Measurements from ENCODE around the gene KCNQ1.

The KCNQ1 gene

GRCh38 chr11:2805388-2806056 lies 360.7 kb downstream of the KCNQ1 start:
- peak; percentile 57 for DNase-seq

- DNase-seq, result no peak
Measured at GRCh38 chr11:2806351-2807024, 361.7 kb downstream of the KCNQ1 start.

GRCh38 chr11:2807025-2807681 lies 362.3 kb downstream of the KCNQ1 start:
- peak; percentile 56 for DNase-seq

GRCh38 chr11:2807801-2808241 lies 363.0 kb downstream of the KCNQ1 start:
- DNase-seq, result no peak

- DNase-seq, result no peak
Measured at GRCh38 chr11:2808850-2809846, 364.3 kb downstream of the KCNQ1 start.

- DNase-seq, result no peak
Measured at GRCh38 chr11:2809854-2810253, 365.0 kb downstream of the KCNQ1 start.

- peak; percentile 38 for DNase-seq
Measured at GRCh38 chr11:2810411-2811205, 365.8 kb downstream of the KCNQ1 start.

- DNase-seq, result no peak
Measured at GRCh38 chr11:2811206-2812091, 366.6 kb downstream of the KCNQ1 start.

GRCh38 chr11:2812371-2812991 lies 367.7 kb downstream of the KCNQ1 start:
- DNase-seq, result no peak

GRCh38 chr11:2813141-2813908 lies 368.5 kb downstream of the KCNQ1 start:
- DNase-seq, result no peak

- DNase-seq, result no peak
Measured at GRCh38 chr11:2813968-2814367, 369.2 kb downstream of the KCNQ1 start.

GRCh38 chr11:2814751-2815150 lies 369.9 kb downstream of the KCNQ1 start:
- no peak for DNase-seq

- no peak for DNase-seq
Measured at GRCh38 chr11:2815762-2816496, 371.1 kb downstream of the KCNQ1 start.

GRCh38 chr11:2816523-2816922 lies 371.7 kb downstream of the KCNQ1 start:
- no peak for DNase-seq

GRCh38 chr11:2816941-2817421 lies 372.2 kb downstream of the KCNQ1 start:
- no peak for DNase-seq

GRCh38 chr11:2817431-2817830 lies 372.6 kb downstream of the KCNQ1 start:
- DNase-seq, result no peak

- no peak for DNase-seq
Measured at GRCh38 chr11:2818021-2818420, 373.2 kb downstream of the KCNQ1 start.

GRCh38 chr11:2818503-2818902 lies 373.7 kb downstream of the KCNQ1 start:
- DNase-seq, result no peak

GRCh38 chr11:2819316-2819715 lies 374.5 kb downstream of the KCNQ1 start:
- no peak for DNase-seq
